ENCODE measurements around the gene PALD1. TPM values are rescaled to one million over a fixed set of nuclear protein-coding genes. Genes with fewer than 3 reads are reported as not detected.

Gene PALD1
- total RNA-seq, 3 donors from 2014 or later: 1.9 to 7.5 (median 5.9) TPM

- no peaks in the 10 kb centered on the region for H3K27me3 ChIP-seq
- no peak overlapping the region for H3K27ac ChIP-seq
- no peak overlapping the region for H3K4me3 ChIP-seq
- intact Hi-C loops (cut with DNase I; ENCODE audit: low total_unique reads): loop anchor here (10.0 kb wide), 1 partner anchor 195 kb away; no protein-coding TSS in a partner anchor
- no peaks in the 10 kb centered on the region for H3K36me3 ChIP-seq
- DNase-seq (ENCODE audit: low spot score in 2 of 2): no peak
- no peak for TF ChIP-seq CTCF (IDR thresholded peaks at IDR 0.05)
- no peaks in the 10 kb centered on the region for H3K4me1 ChIP-seq
- H3K9me3 ChIP-seq: no peaks in the 10 kb centered on the region
These were observed 81.3 kb downstream of the PALD1 start for GRCh38 chr10:70559861-70560260.

- no peak for DNase-seq (ENCODE audit: low spot score in 2 of 2)
- no peak overlapping the region for H3K27ac ChIP-seq
- H3K36me3 ChIP-seq: no peaks in the 10 kb centered on the region
- H3K4me1 ChIP-seq: no peaks in the 10 kb centered on the region
- intact Hi-C loops (cut with DNase I; ENCODE audit: low total_unique reads): no loop called here
- no peak for TF ChIP-seq CTCF (IDR thresholded peaks at IDR 0.05)
- no peak for TF ChIP-seq POLR2AphosphoS5 (IDR thresholded peaks at IDR 0.05)
- no peaks in the 10 kb centered on the region for H3K9me3 ChIP-seq
- no peak overlapping the region for H3K4me3 ChIP-seq
- no peaks in the 10 kb centered on the region for H3K27me3 ChIP-seq
These were observed 82.0 kb downstream of the PALD1 start for GRCh38 chr10:70560511-70560941.

- H3K4me1 ChIP-seq: no peaks in the 10 kb centered on the region
- DNase-seq (ENCODE audit: low spot score in 2 of 2): no peak
- H3K9me3 ChIP-seq: no peaks in the 10 kb centered on the region
- H3K4me3 ChIP-seq: no peak overlapping the region
- H3K36me3 ChIP-seq: no peaks in the 10 kb centered on the region
- intact Hi-C loops (cut with DNase I; ENCODE audit: low total_unique reads): no loop called here
- no peaks in the 10 kb centered on the region for H3K27me3 ChIP-seq
- TF ChIP-seq POLR2AphosphoS5 (IDR thresholded peaks at IDR 0.05) (no peak), POLR2A (IDR thresholded peaks at IDR 0.05) (no peak), CTCF (IDR thresholded peaks at IDR 0.05) (no peak)
- H3K27ac ChIP-seq: no peak overlapping the region
These were observed 82.5 kb downstream of the PALD1 start for GRCh38 chr10:70561070-70561469.

GRCh38 chr10:70561558-70561957, 83.0 kb downstream of the PALD1 start:
- no peak overlapping the region for H3K4me3 ChIP-seq
- no peaks in the 10 kb centered on the region for H3K27me3 ChIP-seq
- H3K4me1 ChIP-seq: no peaks in the 10 kb centered on the region
- DNase-seq (ENCODE audit: low spot score in 2 of 2): no peak
- H3K36me3 ChIP-seq: no peaks in the 10 kb centered on the region
- no peaks in the 10 kb centered on the region for H3K9me3 ChIP-seq
- intact Hi-C loops (cut with DNase I; ENCODE audit: low total_unique reads): no loop called here
- TF ChIP-seq POLR2A (IDR thresholded peaks at IDR 0.05): no peak
- no peak for TF ChIP-seq POLR2AphosphoS5 (IDR thresholded peaks at IDR 0.05)
- TF ChIP-seq CTCF (IDR thresholded peaks at IDR 0.05): no peak
- no peak overlapping the region for H3K27ac ChIP-seq

GRCh38 chr10:70562036-70562755, 83.6 kb downstream of the PALD1 start:
- Histone ChIP-seq H3K27ac (no peak overlapping the region), H3K36me3 (no peaks in the 10 kb centered on the region), H3K9me3 (no peaks in the 10 kb centered on the region), H3K4me1 (no peaks in the 10 kb centered on the region), H3K4me3 (no peak overlapping the region), H3K27me3 (no peaks in the 10 kb centered on the region)
- DNase-seq (ENCODE audit: low spot score in 2 of 2): no peak
- intact Hi-C loops (cut with DNase I; ENCODE audit: low total_unique reads): no loop called here
- TF ChIP-seq POLR2AphosphoS5 (IDR thresholded peaks at IDR 0.05): no peak
- TF ChIP-seq POLR2A (IDR thresholded peaks at IDR 0.05): no peak
- no peak for TF ChIP-seq CTCF (IDR thresholded peaks at IDR 0.05)

All from breast epithelium (tissue), 4 donors.